ENCODE data around the gene GTF3C4. TPM values are rescaled to one million over a fixed set of nuclear protein-coding genes. Genes with fewer than 3 reads are reported as not detected.
A peak's percentile ranks its signal among the peaks of the same experiment; 100 is the strongest.

GTF3C4 gene
- total RNA-seq, result 16.5 TPM

DNA sequence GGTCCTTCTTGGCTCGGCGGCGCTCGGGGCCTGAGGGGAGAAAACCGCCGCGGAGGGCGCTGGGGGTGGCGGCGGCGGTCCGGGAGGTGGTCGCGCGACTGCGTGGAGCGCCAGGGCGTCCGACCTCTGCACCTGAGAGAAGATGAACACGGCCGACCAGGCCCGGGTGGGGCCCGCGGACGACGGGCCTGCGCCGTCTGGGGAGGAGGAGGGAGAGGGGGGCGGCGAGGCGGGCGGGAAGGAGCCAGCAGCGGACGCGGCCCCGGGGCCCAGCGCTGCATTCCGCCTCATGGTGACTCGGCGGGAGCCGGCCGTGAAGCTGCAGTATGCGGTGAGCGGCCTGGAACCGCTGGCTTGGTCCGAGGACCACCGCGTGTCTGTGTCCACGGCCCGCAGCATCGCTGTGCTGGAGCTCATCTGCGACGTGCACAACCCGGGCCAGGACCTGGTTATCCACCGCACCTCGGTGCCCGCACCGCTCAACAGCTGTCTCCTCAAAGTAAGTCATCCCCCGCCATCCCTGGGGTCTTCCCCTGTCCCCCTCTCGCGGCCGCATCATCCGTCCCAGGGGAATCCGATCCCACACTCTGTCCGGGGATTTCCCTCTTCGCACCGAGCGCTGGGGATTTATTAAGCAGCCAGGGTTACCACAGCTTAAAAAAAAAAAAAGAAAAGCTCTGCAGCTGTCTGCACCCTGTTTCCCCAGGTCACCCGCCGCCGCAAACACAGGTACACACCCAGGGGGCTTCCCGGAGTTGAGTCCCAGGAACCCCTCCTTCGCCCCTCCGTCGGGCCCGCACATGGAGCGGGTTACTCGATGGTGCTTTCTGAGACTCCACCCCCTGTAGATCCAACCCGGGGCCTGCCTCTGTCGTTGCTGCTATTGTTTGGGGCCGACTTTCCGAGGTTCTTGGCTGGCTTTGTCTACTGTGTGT, at the start of gene GTF3C4:
TSS of gene GTF3C4 (plus strand) at position 8 of the 935 bp plus-strand sequence. CDS start at position 143, 135 bp downstream.
- DNase-seq (ENCODE audit: low spot score), result peak; percentile 53

DNA sequence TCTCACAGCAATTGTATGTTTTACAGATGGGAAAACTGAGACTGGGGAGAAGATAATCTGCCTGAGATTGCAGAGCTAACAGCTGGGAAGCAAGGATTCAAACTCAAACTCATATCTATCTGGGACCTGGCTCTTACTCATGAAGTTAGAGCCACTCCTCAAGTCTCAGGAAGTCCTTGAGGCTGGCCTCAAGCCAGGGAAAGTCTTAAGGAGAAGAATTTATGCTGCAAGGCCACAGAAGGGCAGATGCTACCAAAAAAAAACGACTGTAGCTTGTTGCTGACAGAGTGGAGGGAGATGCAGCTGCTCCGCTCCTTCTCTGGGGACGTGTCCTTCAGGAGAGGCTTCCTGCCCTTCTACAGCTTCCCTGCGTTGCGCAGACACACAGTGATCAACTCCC, 48.1 kb upstream of the GTF3C4 start:
- no peak for DNase-seq (ENCODE audit: low spot score)

GRCh38 chr9:132626285-132626684, 44.0 kb upstream of the GTF3C4 start:
- no peak for DNase-seq (ENCODE audit: low spot score)

DNA sequence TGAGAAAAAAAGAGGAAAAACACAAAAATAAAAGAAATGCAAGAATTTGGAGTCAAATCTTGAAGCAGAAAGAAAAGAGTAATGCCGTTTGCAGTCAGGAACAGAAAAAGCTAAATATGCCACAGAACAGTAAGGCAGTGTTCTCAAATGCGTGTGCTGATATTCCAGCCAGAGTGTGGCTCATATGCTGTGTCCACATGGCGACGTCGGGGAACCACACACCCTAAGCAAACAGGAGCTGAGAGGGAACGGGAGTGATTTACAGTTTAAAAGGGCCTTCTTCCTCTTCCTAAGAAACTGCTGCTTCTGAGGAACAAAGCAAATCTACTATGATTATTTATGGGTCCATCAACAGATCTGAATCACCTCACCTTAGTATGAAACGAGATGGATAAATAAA, 43.2 kb upstream of the GTF3C4 start:
- no peak for DNase-seq (ENCODE audit: low spot score)

GRCh38 chr9:132627594-132627993, 42.7 kb upstream of the GTF3C4 start:
- no peak for DNase-seq (ENCODE audit: low spot score)

DNA sequence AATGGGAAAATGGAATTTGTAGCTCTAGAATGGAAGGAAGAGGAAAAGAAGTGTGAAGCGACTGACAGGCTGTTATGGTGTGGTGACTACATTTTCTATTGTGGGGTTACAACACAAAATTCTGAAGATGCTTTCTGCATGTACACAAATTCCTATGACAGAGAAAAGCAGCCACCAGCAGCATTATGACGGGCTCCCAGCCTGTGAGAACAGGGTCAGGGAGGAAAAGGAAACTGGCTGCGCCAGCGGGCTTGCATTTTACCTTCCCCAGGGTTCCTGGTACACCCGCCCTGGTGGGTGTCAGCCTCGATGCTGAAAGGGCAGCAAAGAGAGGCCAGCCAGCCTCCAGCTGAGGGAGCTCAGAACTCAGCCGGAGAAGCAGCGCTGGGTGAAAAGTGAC, 41.5 kb upstream of the GTF3C4 start:
- no peak for DNase-seq (ENCODE audit: low spot score)

DNA sequence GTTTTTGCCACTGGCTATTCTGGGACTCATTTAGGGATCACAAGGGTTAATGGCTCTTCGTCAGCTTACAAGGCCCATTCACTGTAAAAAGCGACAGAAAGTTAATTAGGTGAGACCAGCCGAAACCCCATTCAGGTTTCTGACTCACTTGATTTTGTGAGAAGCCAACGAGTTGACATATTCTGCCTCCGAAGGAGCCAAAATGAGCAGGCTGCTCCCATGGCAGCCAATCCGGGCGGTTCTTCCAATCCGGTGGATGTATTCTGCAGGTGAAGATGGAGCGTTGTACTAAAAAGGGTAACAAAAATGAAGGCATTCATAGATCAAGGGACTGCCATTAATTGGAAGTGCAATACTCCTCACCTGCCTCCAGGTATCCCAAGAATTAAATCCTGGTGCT, 40.1 kb upstream of the GTF3C4 start:
- no peak for DNase-seq (ENCODE audit: low spot score)

DNA sequence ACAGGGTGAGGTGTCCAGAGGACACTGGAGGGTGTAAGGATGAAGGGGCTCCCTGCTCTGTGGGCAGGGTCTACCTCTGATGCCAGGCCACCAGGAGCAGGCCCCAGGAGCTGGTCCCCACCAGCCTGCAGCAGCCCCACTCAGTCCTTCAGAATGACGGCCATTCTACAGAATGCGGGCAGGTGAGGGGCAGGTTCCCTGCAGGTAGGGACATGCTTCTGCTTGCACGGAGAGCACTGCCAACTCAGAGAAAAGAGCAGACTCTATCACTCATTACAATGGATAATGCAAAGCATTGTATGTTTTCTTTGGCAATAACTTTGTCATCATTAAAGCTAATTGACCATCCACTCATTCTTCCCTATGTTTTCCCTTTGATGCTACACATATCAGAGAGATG, 39.5 kb upstream of the GTF3C4 start:
- DNase-seq (ENCODE audit: low spot score), result no peak

- DNase-seq (ENCODE audit: low spot score), result no peak
Observed at GRCh38 chr9:132631280-132631679, 39.0 kb upstream of the GTF3C4 start.

GRCh38 chr9:132631685-132632084, 38.6 kb upstream of the GTF3C4 start:
- no peak for DNase-seq (ENCODE audit: low spot score)

- no peak for DNase-seq (ENCODE audit: low spot score)
Observed at GRCh38 chr9:132632413-132633129, 37.7 kb upstream of the GTF3C4 start.

DNA sequence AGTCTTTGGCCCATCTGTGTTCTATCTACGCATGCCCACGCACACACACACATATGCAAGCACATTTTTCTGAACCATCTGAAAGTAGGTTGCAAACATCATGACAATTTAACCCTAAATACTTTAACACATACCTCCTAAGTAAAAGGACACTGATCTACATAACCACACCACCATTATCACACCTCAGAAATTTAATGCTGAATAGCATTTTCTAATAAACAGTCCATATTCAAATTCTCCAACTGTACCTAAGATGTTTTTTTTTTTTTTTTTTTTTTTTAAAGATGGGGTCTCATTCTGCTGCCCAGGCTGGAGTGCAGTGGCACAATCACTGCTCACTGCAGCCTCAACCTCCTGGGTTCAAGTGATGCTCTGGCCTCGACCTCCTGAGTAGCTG, 35.9 kb upstream of the GTF3C4 start:
- no peak for DNase-seq (ENCODE audit: low spot score)

DNA sequence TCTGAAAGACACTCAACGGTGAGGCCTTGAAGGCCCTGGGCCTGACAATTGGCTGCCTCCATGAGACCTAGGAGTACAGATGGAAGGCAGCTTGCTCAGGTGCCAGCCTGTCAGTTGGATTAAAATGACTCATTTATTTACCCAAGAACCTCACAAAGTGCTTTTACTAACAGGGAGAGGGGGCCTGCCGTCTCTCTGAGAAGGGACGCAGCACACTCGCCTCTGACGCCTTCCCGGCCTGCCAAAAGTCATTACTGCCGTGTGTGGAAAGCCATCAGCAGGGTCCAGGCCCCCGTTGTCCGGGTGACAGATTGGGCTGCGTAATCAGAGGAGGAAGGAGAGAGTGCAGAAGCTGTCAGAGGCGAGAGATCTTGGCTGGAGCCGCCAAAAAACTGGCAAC, 32.9 kb upstream of the GTF3C4 start:
- DNase-seq (ENCODE audit: low spot score), result no peak

DNA sequence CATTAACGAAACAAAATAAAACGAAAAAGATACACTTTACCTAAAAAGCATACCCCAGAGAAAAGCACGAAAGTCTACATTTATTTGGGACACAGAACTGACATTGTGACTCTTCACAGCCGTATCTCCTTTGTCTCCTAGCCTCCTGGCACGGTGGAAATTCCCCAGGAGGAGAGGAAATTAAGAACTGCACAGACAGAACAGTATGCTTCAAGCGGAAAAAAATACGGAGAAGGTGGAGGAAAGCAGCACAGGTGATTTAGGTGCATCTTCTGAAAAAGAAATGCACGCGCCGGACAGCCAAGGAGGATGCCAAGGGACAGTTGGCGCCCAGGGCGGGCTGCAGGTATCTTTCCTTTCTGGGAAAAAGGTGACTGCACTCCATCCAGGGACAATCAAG, 32.5 kb upstream of the GTF3C4 start:
- DNase-seq (ENCODE audit: low spot score), result no peak

GRCh38 chr9:132638240-132638639, 32.0 kb upstream of the GTF3C4 start:
- DNase-seq (ENCODE audit: low spot score), result no peak

- no peak for DNase-seq (ENCODE audit: low spot score)
Observed at GRCh38 chr9:132639322-132639721, 30.9 kb upstream of the GTF3C4 start.

DNA sequence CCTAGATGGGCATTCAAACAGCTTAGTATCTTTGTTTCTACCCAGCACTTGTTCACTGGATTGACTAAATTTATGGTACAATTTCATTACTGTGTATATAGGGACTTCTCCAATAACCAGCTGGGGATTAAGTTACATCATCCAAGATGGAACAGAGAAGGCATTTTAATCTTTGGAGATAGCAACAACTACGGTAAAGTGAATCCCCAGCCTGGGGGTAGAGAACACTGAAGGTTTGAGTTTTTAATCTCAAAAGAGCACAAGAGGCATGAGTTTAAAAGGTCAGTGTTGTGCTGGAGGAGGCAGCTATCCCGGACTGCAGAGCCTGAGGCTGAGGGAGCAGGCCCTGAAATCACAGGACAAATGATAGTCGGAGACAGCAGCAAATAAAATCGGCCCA, 29.0 kb upstream of the GTF3C4 start:
- DNase-seq (ENCODE audit: low spot score), result no peak

DNA sequence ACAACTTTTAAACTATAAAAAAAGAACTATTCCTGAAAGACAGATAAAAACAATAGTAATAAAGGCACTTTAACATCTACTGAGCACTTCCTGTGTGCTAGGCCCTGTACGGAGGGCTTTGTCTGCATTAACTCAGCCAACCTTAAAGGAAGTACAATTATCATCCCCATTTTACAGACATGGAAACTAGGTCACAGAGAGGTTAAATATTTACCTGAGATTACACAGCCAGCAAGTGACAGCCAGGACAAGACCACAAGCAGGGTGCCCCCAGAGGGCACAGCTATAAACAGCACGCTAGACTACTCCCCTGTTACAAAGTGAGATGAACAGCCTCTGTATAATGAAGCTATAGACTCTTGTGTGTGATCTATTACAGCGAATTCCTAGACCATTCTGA, 26.0 kb upstream of the GTF3C4 start:
- DNase-seq (ENCODE audit: low spot score), result no peak

DNA sequence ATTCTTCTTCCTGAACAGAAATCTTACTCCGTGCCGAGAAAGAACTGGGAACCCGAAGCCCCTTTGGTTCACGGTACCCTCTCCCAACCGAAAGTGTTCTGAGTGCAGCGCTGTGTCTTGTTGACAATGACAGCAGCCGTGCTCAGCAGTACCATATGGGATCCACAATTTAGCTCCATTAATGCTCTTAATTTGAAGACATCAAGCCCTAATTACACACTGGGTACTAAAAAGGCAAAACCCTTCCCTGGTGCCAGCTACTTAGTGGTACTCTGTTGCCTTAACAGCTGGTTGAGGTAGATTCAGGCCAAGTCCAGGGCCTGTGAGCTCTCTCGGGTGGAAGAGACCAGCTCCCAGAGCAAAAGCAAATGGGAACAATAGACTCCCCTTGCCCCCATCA, 25.0 kb upstream of the GTF3C4 start:
- no peak for DNase-seq (ENCODE audit: low spot score)

- DNase-seq (ENCODE audit: low spot score), result no peak
Observed at GRCh38 chr9:132645711-132646110, 24.6 kb upstream of the GTF3C4 start.

GRCh38 chr9:132646726-132647125, 23.5 kb upstream of the GTF3C4 start:
- DNase-seq (ENCODE audit: low spot score), result no peak

GRCh38 chr9:132647355-132647754, 22.9 kb upstream of the GTF3C4 start:
- no peak for DNase-seq (ENCODE audit: low spot score)

- no peak for DNase-seq (ENCODE audit: low spot score)
Observed at GRCh38 chr9:132647806-132648205, 22.5 kb upstream of the GTF3C4 start.

Data from ureter (tissue), 1 donor.